Measurements from ENCODE around the gene OSBP. TPM values are rescaled to one million over a fixed set of nuclear protein-coding genes. Genes with fewer than 3 reads are reported as not detected.

OSBP gene
- polyA plus RNA-seq, 1 donor (not counting 4 experiments of a cell fraction or from before 2014, with no cell fraction given): 31.9 TPM

DNA sequence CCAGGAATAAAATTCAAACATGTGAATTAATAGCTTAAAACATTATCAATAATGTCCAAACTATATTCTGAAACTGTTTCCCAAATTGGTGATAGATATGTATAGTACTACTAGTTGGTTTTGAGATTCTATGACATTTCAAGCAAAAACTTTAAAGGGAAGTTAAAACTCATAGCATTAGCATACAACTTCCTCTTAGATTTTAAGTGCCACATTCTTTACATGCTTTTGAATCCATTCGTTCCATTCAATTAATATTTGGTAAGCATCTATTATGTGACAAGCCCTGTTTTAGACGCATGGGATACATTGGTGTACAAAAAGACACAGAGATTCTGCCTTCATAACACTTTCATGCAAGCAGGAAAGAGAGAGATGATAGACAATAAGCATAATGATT lies 44.4 kb upstream of the OSBP start:
- no peak overlapping the region for H3K27ac ChIP-seq (ENCODE audit: control insufficient read depth, insufficient read depth, low read length)
- no peak overlapping the region for H3K4me3 ChIP-seq (ENCODE audit: control insufficient read depth in 2 of 3, extremely low read depth in 1 of 3, insufficient read depth in 2 of 3, low read depth in 1 of 3, low read length in 3 of 3)
- peaks cover 25 to 38% of the 10 kb centered on the region in 2 experiments for H3K36me3 ChIP-seq (ENCODE audit: control insufficient read depth in 2 of 2, extremely low read depth in 1 of 2, insufficient read depth in 2 of 2, low read length in 2 of 2)
- DNase-seq (ENCODE audit: low read depth, low spot score): no peak
- peaks cover 43% of the 10 kb centered on the region for H3K79me2 ChIP-seq (ENCODE audit: control insufficient read depth, insufficient read depth, low read length)
- H3K4me1 ChIP-seq (ENCODE audit: control insufficient read depth, extremely low read depth, insufficient read depth, low read length): no peaks in the 10 kb centered on the region
- no peaks in the 10 kb centered on the region for H3K9me1 ChIP-seq (ENCODE audit: control insufficient read depth, extremely low read depth, insufficient read depth, low read length)
- TF ChIP-seq EZH2 (IDR thresholded peaks at IDR 0.05; ENCODE audit: low read length): no peak
- TF ChIP-seq, protein P1, sequence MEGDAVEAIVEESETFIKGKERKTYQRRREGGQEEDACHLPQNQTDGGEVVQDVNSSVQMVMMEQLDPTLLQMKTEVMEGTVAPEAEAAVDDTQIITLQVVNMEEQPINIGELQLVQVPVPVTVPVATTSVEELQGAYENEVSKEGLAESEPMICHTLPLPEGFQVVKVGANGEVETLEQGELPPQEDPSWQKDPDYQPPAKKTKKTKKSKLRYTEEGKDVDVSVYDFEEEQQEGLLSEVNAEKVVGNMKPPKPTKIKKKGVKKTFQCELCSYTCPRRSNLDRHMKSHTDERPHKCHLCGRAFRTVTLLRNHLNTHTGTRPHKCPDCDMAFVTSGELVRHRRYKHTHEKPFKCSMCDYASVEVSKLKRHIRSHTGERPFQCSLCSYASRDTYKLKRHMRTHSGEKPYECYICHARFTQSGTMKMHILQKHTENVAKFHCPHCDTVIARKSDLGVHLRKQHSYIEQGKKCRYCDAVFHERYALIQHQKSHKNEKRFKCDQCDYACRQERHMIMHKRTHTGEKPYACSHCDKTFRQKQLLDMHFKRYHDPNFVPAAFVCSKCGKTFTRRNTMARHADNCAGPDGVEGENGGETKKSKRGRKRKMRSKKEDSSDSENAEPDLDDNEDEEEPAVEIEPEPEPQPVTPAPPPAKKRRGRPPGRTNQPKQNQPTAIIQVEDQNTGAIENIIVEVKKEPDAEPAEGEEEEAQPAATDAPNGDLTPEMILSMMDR (optimal IDR thresholded peaks at IDR 0.05 in 1 of 3, IDR thresholded peaks at IDR 0.05 in 1 of 3, conservative IDR thresholded peaks at IDR 0.05 in 1 of 3; ENCODE audit: extremely low read depth in 1 of 3, insufficient read depth in 2 of 3, low read length in 3 of 3): no peak
- no peak for FAIRE-seq
- H3K27me3 ChIP-seq (ENCODE audit: control insufficient read depth, extremely low read depth, insufficient read depth, low read length): no peaks in the 10 kb centered on the region
- no peaks in the 10 kb centered on the region for H4K20me1 ChIP-seq (ENCODE audit: control insufficient read depth, extremely low read depth, insufficient read depth, low read length)
- H2AFZ ChIP-seq (ENCODE audit: control insufficient read depth, low read length): no peak overlapping the region
- no peak overlapping the region for H3K4me2 ChIP-seq (ENCODE audit: control insufficient read depth, extremely low read depth, insufficient read depth, low read depth, low read length)
- no peak overlapping the region for H3K9ac ChIP-seq (ENCODE audit: control insufficient read depth, extremely low read depth, insufficient read depth, low read length)
- dilution Hi-C loops (cut with MboI; ENCODE audit: extremely low pct_ligation_motif_present, low sequenced_read_pairs): no loop called here
- H3K9me3 ChIP-seq (ENCODE audit: control insufficient read depth, low read depth, low read length): no peaks in the 10 kb centered on the region

DNA sequence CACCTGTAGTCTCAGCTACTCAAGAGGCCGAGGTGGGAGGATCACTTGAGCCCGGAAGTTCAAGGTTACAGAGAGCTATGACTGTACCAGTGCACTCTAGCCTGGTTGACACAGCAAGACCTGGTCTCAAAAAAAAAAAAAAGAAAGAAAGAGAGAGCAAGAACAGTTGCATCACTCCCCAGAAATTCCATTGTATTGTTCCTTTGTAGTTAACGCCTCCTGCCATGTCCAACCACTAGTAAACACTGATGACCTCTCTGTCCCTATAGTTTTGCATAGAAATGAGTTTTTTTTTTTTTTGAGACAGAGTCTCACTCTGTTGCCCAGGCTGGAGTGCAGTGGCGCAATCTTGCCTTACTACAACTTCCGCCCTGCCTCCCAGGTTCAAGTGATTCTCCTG lies 42.5 kb upstream of the OSBP start:
- Histone ChIP-seq H3K9me3 (ENCODE audit: control insufficient read depth, low read depth, low read length) (no peaks in the 10 kb centered on the region), H3K79me2 (ENCODE audit: control insufficient read depth, insufficient read depth, low read length) (peaks cover 26% of the 10 kb centered on the region), H3K4me1 (ENCODE audit: control insufficient read depth, extremely low read depth, insufficient read depth, low read length) (no peaks in the 10 kb centered on the region), H3K9ac (ENCODE audit: control insufficient read depth, extremely low read depth, insufficient read depth, low read length) (no peak overlapping the region), H3K4me2 (ENCODE audit: control insufficient read depth, extremely low read depth, insufficient read depth, low read depth, low read length) (no peak overlapping the region), H3K27ac (ENCODE audit: control insufficient read depth, insufficient read depth, low read length) (no peak overlapping the region), H3K4me3 (ENCODE audit: control insufficient read depth in 2 of 3, extremely low read depth in 1 of 3, insufficient read depth in 2 of 3, low read depth in 1 of 3, low read length in 3 of 3) (no peak overlapping the region), H3K9me1 (ENCODE audit: control insufficient read depth, extremely low read depth, insufficient read depth, low read length) (no peaks in the 10 kb centered on the region), H3K27me3 (ENCODE audit: control insufficient read depth, extremely low read depth, insufficient read depth, low read length) (no peaks in the 10 kb centered on the region), H3K36me3 (ENCODE audit: control insufficient read depth in 2 of 2, extremely low read depth in 1 of 2, insufficient read depth in 2 of 2, low read length in 2 of 2) (peaks cover 32 to 38% of the 10 kb centered on the region in 2 experiments), H4K20me1 (ENCODE audit: control insufficient read depth, extremely low read depth, insufficient read depth, low read length) (no peaks in the 10 kb centered on the region), H2AFZ (ENCODE audit: control insufficient read depth, low read length) (no peak overlapping the region)
- no peak for DNase-seq (ENCODE audit: low read depth, low spot score)
- TF ChIP-seq, protein P1 (optimal IDR thresholded peaks at IDR 0.05 in 1 of 3, IDR thresholded peaks at IDR 0.05 in 1 of 3, conservative IDR thresholded peaks at IDR 0.05 in 1 of 3; ENCODE audit: extremely low read depth in 1 of 3, insufficient read depth in 2 of 3, low read length in 3 of 3): no peak
- TF ChIP-seq EZH2 (IDR thresholded peaks at IDR 0.05; ENCODE audit: low read length): no peak
- FAIRE-seq: no peak
- dilution Hi-C loops (cut with MboI; ENCODE audit: extremely low pct_ligation_motif_present, low sequenced_read_pairs): no loop called here
